Measurements from ENCODE around the gene CLEC18B. TPM values are rescaled to one million over a fixed set of nuclear protein-coding genes. Genes with fewer than 3 reads are reported as not detected.
A peak's percentile ranks its signal among the peaks of the same experiment; 100 is the strongest.
"Not testable (repeated sequence)": the region's sequence is repeated elsewhere in the genome, so short reads cannot be mapped to it uniquely, and the experiment has no call there.

CLEC18B gene
- total RNA-seq (under 1 TPM in 5 of 10 donors, not detected in 5; 0.41 to 0.77 (median 0.53) TPM), polyA plus RNA-seq (under 1 TPM; 0.29 TPM)
- long read RNA-seq, donor 1, result 0 reads
- long read RNA-seq, donor 2, result 0 reads
- long read RNA-seq, donor 3, result 0 reads

GRCh38 chr16:74420612-74421481 lies at the start of gene CLEC18B:
TSS of gene CLEC18B (minus strand) at chr16:74421478. CDS start at chr16:74421270, 208 bp downstream.
- H3K27ac ChIP-seq; H3K4me3 ChIP-seq; H3K9me3 ChIP-seq; intact Hi-C loops (cut with DNase I); H3K36me3 ChIP-seq; H3K4me1 ChIP-seq; H3K27me3 ChIP-seq; DNase-seq: not testable (repeated sequence)
- WGBS, 2 donors, result 49 to 72% methylated on average over 4 to 8 of the region's 27 CpGs
- ATAC-seq, result peak in 2 of 8 donors; percentile 6 to 11

DNA sequence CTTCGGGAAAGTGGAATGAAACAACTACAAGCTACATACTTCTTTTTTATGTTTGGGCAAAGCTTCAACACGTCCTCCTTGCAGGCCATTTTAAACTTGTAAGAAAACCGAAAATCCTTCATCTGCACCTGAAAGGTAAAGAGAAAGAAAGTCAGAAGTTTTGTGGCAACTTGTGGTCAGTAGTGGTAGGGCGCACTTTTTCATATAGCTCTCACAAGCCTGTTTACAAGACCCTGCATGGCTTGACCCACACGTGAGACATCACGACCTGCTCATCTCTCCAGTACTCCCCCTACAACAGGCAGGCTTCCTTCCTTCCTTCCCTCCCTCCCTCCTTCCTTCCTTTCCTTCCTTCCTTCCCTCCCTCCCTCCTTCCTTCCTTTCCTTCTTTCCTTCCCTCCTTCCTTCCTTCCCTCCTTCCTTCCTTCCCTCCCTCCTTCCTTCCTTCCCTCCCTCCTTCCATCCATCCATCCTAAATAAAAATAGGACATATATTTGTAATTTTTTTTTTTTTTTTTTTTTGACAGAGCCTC lies 48.7 kb upstream of the CLEC18B start:
- no peak overlapping the region for H3K27ac ChIP-seq
- intact Hi-C loops (cut with DNase I), result loop anchor here in 2 of 10 donors (10.0 kb wide), 1 partner anchor 155 kb away; no protein-coding TSS in a partner anchor
- H3K4me1 ChIP-seq, result peaks cover 0 to 10% (median 0%) of the 10 kb centered on the region in 9 donors
- no peaks in the 10 kb centered on the region for H3K9me3 ChIP-seq
- no peaks in the 10 kb centered on the region for H3K27me3 ChIP-seq
- peaks cover 6 to 100% (median 69%) of the 10 kb centered on the region in 9 donors for H3K36me3 ChIP-seq
- no peak overlapping the region for H3K4me3 ChIP-seq
- ATAC-seq (no peak), DNase-seq (no peak)
- TF ChIP-seq, protein P1, sequence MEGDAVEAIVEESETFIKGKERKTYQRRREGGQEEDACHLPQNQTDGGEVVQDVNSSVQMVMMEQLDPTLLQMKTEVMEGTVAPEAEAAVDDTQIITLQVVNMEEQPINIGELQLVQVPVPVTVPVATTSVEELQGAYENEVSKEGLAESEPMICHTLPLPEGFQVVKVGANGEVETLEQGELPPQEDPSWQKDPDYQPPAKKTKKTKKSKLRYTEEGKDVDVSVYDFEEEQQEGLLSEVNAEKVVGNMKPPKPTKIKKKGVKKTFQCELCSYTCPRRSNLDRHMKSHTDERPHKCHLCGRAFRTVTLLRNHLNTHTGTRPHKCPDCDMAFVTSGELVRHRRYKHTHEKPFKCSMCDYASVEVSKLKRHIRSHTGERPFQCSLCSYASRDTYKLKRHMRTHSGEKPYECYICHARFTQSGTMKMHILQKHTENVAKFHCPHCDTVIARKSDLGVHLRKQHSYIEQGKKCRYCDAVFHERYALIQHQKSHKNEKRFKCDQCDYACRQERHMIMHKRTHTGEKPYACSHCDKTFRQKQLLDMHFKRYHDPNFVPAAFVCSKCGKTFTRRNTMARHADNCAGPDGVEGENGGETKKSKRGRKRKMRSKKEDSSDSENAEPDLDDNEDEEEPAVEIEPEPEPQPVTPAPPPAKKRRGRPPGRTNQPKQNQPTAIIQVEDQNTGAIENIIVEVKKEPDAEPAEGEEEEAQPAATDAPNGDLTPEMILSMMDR (IDR thresholded peaks at IDR 0.05), result no peak
- 72 to 76% methylated on average over 6 of the region's 6 CpGs for WGBS, 2 donors

- no peaks in the 10 kb centered on the region for H3K27me3 ChIP-seq
- H3K4me1 ChIP-seq, result peaks cover 0 to 10% (median 0%) of the 10 kb centered on the region in 9 donors
- DNase-seq (no peak), ATAC-seq (peak in 1 of 8 donors; percentile 32)
- intact Hi-C loops (cut with DNase I), result no loop called here
- 86 to 89% methylated on average over 9 of the region's 9 CpGs for WGBS, 2 donors
- TF ChIP-seq, protein P1 (IDR thresholded peaks at IDR 0.05), result no peak
- H3K27ac ChIP-seq, result no peak overlapping the region
- no peaks in the 10 kb centered on the region for H3K9me3 ChIP-seq
- no peak overlapping the region for H3K4me3 ChIP-seq
- H3K36me3 ChIP-seq, result peaks cover 6 to 100% (median 71%) of the 10 kb centered on the region in 9 donors
These were observed 47.7 kb upstream of the CLEC18B start for GRCh38 chr16:74468807-74469525.

DNA sequence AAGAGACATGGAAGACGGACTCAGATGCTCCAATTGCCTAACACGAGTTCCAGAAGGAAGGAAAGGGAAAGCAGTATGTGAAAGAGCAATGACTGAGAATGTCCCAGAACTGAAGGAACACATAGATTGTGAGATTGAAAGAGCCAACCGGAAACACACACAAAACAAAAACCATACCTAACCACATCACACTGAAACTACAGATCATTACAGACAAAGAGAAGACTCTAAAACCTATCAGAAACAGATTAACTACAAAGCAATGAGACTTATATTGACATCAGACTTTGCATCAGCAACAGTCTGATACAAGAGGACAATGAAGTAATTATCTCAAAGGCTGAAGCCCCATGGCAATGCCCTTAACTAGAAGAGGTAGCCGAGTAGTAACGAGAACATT lies 45.6 kb upstream of the CLEC18B start:
- TF ChIP-seq, protein P1 (IDR thresholded peaks at IDR 0.05), result no peak
- no peak overlapping the region for H3K4me3 ChIP-seq
- H3K4me1 ChIP-seq, result peaks cover 0 to 10% (median 0%) of the 10 kb centered on the region in 9 donors
- peaks cover 6 to 100% (median 69%) of the 10 kb centered on the region in 9 donors for H3K36me3 ChIP-seq
- ATAC-seq, result no peak
- 92 to 96% methylated on average over 5 of the region's 5 CpGs for WGBS, 2 donors
- H3K27ac ChIP-seq, result peak overlapping the region in 2 of 10 donors; percentile 26 to 38
- H3K9me3 ChIP-seq, result no peaks in the 10 kb centered on the region
- DNase-seq, result no peak
- intact Hi-C loops (cut with DNase I), result no loop called here
- no peaks in the 10 kb centered on the region for H3K27me3 ChIP-seq

Data from heart right ventricle (tissue), 16 donors.